Aorta (tissue), 5 donors: Measurements from ENCODE around the gene PROX1. TPM values are rescaled to one million over a fixed set of nuclear protein-coding genes. Genes with fewer than 3 reads are reported as not detected.
"Not testable (repeated sequence)": the region's sequence is repeated elsewhere in the genome, so short reads cannot be mapped to it uniquely, and the experiment has no call there.

Source experiments
- ATAC-seq: fragments of 200-7000 bp; cut with Tn5 transposase; one replicate; pipeline ENCODE4 v1.9.1; 2022; ENCODE audit warnings: moderate library complexity; ENCODE audit not compliant: low FRiP score
- DNase-seq, 2 donors: peaks; one replicate each; pipeline ENCODE4 v3.0.0-alpha.2; 2020
- H3K27ac ChIP-seq, 2 donors: one replicate each; pipeline ENCODE4 v1.5.1; 2013; ENCODE audit warnings: low read length in 2 of 2, mild to moderate bottlenecking in 2 of 2, moderate library complexity in 2 of 2, control low read depth in 1 of 2, inconsistent platforms in 1 of 2, low read depth in 1 of 2
- H3K27me3 ChIP-seq, 2 donors: one replicate each; pipeline ENCODE4 v1.6.1; 2013; ENCODE audit warnings: control low read depth in 1 of 2, low read length in 1 of 2, mild to moderate bottlenecking in 1 of 2, moderate library complexity in 1 of 2; ENCODE audit not compliant: insufficient read depth in 2 of 2, control insufficient read depth in 1 of 2
- H3K36me3 ChIP-seq, 2 donors: one replicate each; pipeline ENCODE4 v1.6.1; 2013; ENCODE audit warnings: control low read depth in 1 of 2, low read length in 1 of 2, mild to moderate bottlenecking in 1 of 2; ENCODE audit not compliant: insufficient read depth in 2 of 2, control insufficient read depth in 1 of 2
- H3K4me1 ChIP-seq, 2 donors: one replicate each; pipeline ENCODE4 v1.6.1; 2013; ENCODE audit warnings: low read length in 2 of 2, control low read depth in 1 of 2, mild to moderate bottlenecking in 1 of 2, moderate library complexity in 1 of 2; ENCODE audit not compliant: insufficient read depth in 2 of 2, control insufficient read depth in 1 of 2
- H3K4me3 ChIP-seq, 2 donors: one replicate each; pipeline ENCODE4 v1.5.1; 2013; ENCODE audit warnings: low read length in 2 of 2, control low read depth in 1 of 2, mild to moderate bottlenecking in 1 of 2
- H3K9me3 ChIP-seq: one replicate; pipeline ENCODE4 v1.6.1; 2013; ENCODE audit warnings: mild to moderate bottlenecking, low read length; ENCODE audit not compliant: control insufficient read depth
- WGBS, 2 donors: extraction: QIAGEN DNeasy Blood & Tissue Kit; methylation state at CpG; one replicate each; pipeline ENCODE4 v1.1.7; 2013; 5-methylcytosine and 5-hydroxymethylcytosine counted together
- intact Hi-C, 2 donors: fragments of 100-400 bp; cut with DNase I; formaldehyde crosslinking; loops; one replicate each; pipeline versions ENCODE4 v1.14.2 to v1.15.0; 2022
- polyA plus RNA-seq, 2 donors: library from polyadenylated mRNA; stranded (reverse); fragments of 200-250 nt; gene quantifications; one replicate each; pipeline ENCODE4 v1.2.3, GENCODE V29; 2013
- total RNA-seq, 2 donors: library from RNA; stranded (reverse); fragmentation: NEBNext Ultra II Directional; extraction: Animal tissue kit (Norgen Biotek cat#: 25700); gene quantifications; one replicate each; pipeline ENCODE4 v1.2.1, GENCODE V29; 2021
- donor health status: healthy with polysubstance abuse.
- donor health status: Bipolar disorder and iron deficiency.
- donor health status: DM: no; HTN: no; CAD: no.
- donor health status: DM: no; HTN: no; CAD: no.
- donor health status: DM: yes; HTN: yes; CAD: no.

The PROX1 gene
- total and polyA plus RNA-seq, 4 donors, result 1.5 to 2.6 (median 2.5) TPM; not detected in 1

DNA sequence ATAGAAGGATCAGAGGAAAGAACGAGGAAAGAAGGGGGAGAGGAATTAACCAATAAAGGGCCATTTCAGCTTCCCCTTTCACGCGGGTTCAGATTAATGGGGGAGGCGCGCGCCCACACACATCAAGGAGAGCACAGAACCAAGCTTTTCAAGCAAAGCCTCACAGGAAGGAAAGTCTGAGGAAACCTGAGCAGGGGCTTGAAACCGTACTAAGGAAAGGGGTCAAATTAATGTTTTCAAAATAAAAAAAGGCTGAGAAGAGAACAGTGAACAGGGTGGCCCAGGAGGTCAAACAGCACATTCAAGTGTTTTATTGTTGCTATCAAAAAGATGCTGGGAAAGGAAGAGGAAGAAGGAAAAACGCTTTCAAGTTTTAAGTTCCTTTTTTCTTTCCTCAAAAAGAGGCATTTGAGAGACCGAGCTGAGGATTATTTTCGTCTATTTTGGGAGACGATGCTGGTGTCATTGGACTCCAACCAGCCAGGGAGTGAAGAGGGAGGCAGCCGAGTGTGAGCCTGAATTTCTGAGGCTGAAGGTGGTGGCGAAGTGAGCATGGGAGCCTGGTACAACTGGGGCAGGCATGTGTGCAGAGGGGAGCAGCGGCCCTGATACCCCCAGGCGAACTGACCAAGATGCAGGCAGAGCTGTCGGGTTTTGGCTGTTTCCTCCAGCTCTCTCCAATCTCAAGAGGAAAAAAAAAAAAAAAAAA lies 88.4 kb downstream of the PROX1 start:
- DNase-seq (no peak), ATAC-seq (no peak)
- Histone ChIP-seq H3K27ac (no peak overlapping the region), H3K9me3 (peaks cover 5% of the 10 kb centered on the region), H3K4me3 (no peak overlapping the region), H3K36me3 (no peaks in the 10 kb centered on the region), H3K4me1 (no peaks in the 10 kb centered on the region), H3K27me3 (peaks cover 0 to 4% of the 10 kb centered on the region in 2 donors)
- intact Hi-C loops, result no loop called here
- WGBS, 2 donors, result 50 to 53% methylated on average over 16 of the region's 16 CpGs

DNA sequence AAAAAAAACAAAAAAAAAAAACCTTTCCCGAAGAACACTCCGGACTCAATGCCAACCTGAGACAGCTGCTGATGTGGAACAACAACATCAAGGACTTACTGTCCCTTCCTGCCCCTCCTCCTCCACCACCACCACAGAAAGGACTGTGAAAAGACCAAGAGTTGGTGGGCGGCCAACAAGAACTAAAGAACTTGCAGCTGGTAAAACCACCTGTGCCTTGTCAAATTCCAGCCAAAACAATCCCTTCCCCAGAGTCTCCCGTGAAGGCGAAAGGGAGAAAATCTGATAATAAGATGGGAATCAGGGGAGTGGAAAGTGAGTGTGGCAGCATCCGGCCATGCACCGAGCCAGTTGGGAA lies 88.9 kb downstream of the PROX1 start:
- peaks cover 0 to 4% of the 10 kb centered on the region in 2 donors for H3K27me3 ChIP-seq
- no peak overlapping the region for H3K27ac ChIP-seq
- WGBS, 2 donors, result 62 to 63% methylated on average over 7 of the region's 7 CpGs
- DNase-seq, result no peak
- H3K36me3 ChIP-seq, result no peaks in the 10 kb centered on the region
- H3K9me3 ChIP-seq, result peaks cover 4% of the 10 kb centered on the region
- ATAC-seq, result no peak
- H3K4me1 ChIP-seq, result no peaks in the 10 kb centered on the region
- intact Hi-C loops, result no loop called here
- no peak overlapping the region for H3K4me3 ChIP-seq

- Histone ChIP-seq H3K4me1 (no peaks in the 10 kb centered on the region), H3K27me3 (peaks cover 0 to 2% of the 10 kb centered on the region in 2 donors), H3K36me3 (no peaks in the 10 kb centered on the region), H3K9me3 (peaks cover 6% of the 10 kb centered on the region), H3K4me3 (no peak overlapping the region), H3K27ac (no peak overlapping the region)
- WGBS, 2 donors, result 62 to 63% methylated on average over 3 of the region's 3 CpGs
- ATAC-seq (no peak), DNase-seq (no peak)
- intact Hi-C loops, result no loop called here
Measured at GRCh38 chr1:214078950-214079349, 91.2 kb downstream of the PROX1 start.

DNA sequence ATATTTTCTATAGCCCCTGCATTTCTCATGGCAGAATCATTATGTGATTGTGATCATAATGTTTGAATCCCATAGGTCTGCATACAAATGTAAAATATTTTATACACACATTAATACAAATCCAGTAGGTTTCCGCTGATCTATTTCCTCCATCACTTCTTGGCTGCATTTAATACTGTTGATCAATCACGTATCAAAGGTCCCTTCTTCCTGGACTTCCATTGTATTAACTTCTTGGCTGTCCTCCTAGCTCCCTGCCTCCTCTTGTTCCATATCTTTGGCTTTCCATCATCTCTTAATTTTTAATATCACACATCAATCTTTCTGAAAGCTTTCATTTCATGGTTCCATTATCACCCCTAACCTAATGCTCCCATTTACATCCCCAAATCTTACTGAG lies 97.6 kb downstream of the PROX1 start:
- H3K27me3 ChIP-seq, result no peaks in the 10 kb centered on the region
- 83 to 84% methylated on average over 2 of the region's 2 CpGs for WGBS, 2 donors
- H3K36me3 ChIP-seq, result no peaks in the 10 kb centered on the region
- peaks cover 5% of the 10 kb centered on the region for H3K9me3 ChIP-seq
- no peak overlapping the region for H3K27ac ChIP-seq
- intact Hi-C loops, result no loop called here
- H3K4me3 ChIP-seq, result no peak overlapping the region
- DNase-seq, result no peak
- no peaks in the 10 kb centered on the region for H3K4me1 ChIP-seq
- no peak for ATAC-seq

DNA sequence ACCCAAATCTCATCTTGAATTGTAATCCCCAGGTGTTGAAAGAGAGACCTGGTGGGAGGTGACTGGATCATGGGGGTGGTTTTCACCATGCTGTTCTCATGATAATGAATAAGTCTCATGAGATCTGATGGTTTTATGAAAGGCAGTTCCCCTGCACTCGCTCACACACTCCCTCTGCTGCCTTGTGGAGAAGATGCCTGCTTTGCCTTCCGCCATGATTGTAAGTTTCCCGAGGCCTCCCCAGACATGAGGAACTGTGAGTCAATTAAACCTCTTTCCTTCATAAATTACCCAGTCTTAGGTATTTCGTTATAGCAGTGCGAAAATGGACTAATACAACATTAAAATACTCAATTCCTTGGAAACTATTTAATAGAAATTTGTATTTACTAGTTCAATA lies 99.2 kb downstream of the PROX1 start:
- WGBS, 2 donors, result 82 to 87% methylated on average over 5 of the region's 5 CpGs
- H3K27ac ChIP-seq, result no peak overlapping the region
- H3K27me3 ChIP-seq, result no peaks in the 10 kb centered on the region
- DNase-seq, result no peak
- intact Hi-C loops, result no loop called here
- ATAC-seq, result no peak
- no peaks in the 10 kb centered on the region for H3K36me3 ChIP-seq
- no peak overlapping the region for H3K4me3 ChIP-seq
- H3K9me3 ChIP-seq, result peaks cover 4% of the 10 kb centered on the region
- H3K4me1 ChIP-seq, result no peaks in the 10 kb centered on the region

DNA sequence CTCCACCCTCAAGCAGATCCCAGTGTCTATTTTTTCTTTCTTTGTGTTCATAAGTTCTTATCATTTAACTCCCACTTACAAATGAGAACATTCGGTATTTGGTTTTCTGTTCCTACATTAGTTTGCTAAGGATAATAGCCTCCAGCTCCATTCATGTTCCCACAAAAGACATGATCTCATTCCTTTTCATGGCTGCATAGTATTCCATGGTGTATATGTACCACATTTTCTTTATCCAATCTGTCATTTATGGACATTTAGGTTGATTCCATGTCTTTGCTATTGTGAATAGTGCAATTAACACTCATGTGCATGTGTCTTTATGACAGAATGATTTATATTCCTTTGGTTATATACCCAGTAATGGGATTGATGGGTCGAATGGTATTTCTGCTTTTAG lies 101.2 kb downstream of the PROX1 start:
- H3K27ac ChIP-seq, ATAC-seq, H3K27me3 ChIP-seq, DNase-seq, H3K36me3 ChIP-seq, H3K4me3 ChIP-seq, intact Hi-C loops, H3K9me3 ChIP-seq, H3K4me1 ChIP-seq: not testable (repeated sequence)
- WGBS, 2 donors, result 83% methylated on average over 2 of the region's 2 CpGs
